AG04449 (cell line): ENCODE measurements around the gene SPPL3.

ENCODE experiments used
- CTCF ChIA-PET: fragments of 350-600 bp; formaldehyde crosslinking; extraction: SDS; loops from one replicate; lab custom pipeline; 2021; ENCODE audit warnings: antibody characterized with exemption; lab: Yijun Ruan, JAX
- POLR2A ChIA-PET: fragments of 400-600, 350-600 bp; formaldehyde crosslinking; extraction: SDS; loops from one replicate; lab custom pipeline; 2020; ENCODE audit warnings: antibody characterized with exemption, inconsistent platforms; lab: Yijun Ruan, JAX
- DNase-seq: peaks from one replicate; pipeline ENCODE4 v3.0.0-alpha.2; 2010; ENCODE audit warnings: low read depth, low spot score
- H3K4me3 ChIP-seq: 2 replicates; pipeline ENCODE4 v1.5.1; 2011; ENCODE audit warnings: low read depth, mild to moderate bottlenecking, control low read depth, low read length
- CTCF ChIP-seq: IDR thresholded peaks from one replicate; pipeline ENCODE4 v1.5.1; 2011; ENCODE audit warnings: mild to moderate bottlenecking, moderate library complexity, low read length, control low read depth, inconsistent platforms; ENCODE audit not compliant: insufficient read depth; ENCODE audit errors: missing control alignments

Gene SPPL3

DNA sequence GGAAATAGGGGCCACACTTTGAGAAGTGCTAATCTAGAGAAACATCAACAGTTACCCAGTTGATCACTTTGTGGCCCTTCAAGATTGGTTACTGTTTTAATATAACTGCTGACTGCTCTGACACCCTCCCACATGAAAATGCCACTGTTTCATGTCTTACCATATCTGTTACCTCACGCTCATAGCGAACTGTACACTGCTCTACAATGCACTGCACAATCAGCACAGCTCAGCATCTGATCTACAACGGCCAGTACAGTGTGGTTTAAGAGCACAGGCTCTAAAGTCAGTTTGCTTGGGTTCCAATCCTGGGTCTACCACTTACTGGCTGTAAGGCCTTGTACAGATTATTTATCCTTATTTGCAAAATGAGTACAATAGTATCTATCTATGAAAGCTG, 39.1 kb downstream of the SPPL3 start:
- no peak for TF ChIP-seq CTCF
- H3K4me3 ChIP-seq, result no peak overlapping the region
- CTCF ChIA-PET, result no interaction called here
- DNase-seq, result no peak
- POLR2A ChIA-PET, result no interaction called here

GRCh38 chr12:120862664-120863063, 41.5 kb downstream of the SPPL3 start:
- no peak for TF ChIP-seq CTCF
- no peak for DNase-seq
- CTCF ChIA-PET, result interaction anchor here (1.4 kb wide), 1 partner anchor 213 kb away, joined by 3 read pairs; no protein-coding TSS in a partner anchor
- H3K4me3 ChIP-seq, result no peak overlapping the region
- POLR2A ChIA-PET, result no interaction called here

DNA sequence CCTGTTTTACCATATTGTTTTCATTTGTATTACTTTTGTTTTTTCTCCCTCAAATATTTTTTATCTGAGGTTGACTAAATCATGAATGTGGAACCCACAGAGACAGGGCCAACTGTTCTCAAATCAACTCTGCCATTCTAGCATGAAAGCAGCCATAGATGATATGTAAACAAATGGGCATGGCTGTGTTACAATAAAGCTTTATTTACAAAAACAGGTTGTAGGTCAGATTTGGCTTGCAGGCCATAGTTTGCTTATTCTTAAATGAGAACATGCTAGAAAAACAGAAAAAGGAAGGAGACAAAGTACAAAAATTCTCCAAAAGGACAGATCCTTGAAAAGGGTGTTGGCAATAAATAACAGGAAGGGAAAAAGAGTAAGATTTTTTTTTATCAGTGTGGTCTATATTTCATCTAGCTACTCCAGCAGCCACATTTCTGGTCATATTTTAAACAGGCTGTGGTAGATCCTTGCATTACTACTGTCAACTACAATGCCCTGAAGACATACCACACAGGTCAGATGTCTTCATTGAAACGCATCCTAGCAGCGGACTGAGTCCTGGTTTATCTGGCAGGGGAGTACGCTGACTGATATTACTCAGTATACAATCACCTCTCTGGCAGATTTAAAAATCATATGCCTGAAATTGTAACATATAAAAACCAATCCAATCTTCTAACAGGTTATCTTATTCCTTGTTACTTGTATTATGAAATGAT, 42.9 kb downstream of the SPPL3 start:
- POLR2A ChIA-PET, result no interaction called here

GRCh38 chr12:120858306-120859088, 45.7 kb downstream of the SPPL3 start:
- DNase-seq, result no peak
- CTCF ChIA-PET, result no interaction called here
- H3K4me3 ChIP-seq, result no peak overlapping the region
- TF ChIP-seq CTCF, result no peak
- POLR2A ChIA-PET, result no interaction called here

More for the DNA sequence above, 42.9 kb downstream of the SPPL3 start:
- TF ChIP-seq CTCF, result no peak
- DNase-seq, result no peak
- CTCF ChIA-PET, result no interaction called here
- no peak overlapping the region for H3K4me3 ChIP-seq

GRCh38 chr12:120856980-120857379, 47.2 kb downstream of the SPPL3 start:
- POLR2A ChIA-PET, result no interaction called here
- no peak overlapping the region for H3K4me3 ChIP-seq
- DNase-seq, result no peak
- CTCF ChIA-PET, result interaction anchor here (0.9 to 1.4 kb wide), 10 partner anchors 9 to 208 kb away, joined by 3 to 6 read pairs (median 4); no protein-coding TSS in a partner anchor
- TF ChIP-seq CTCF, result no peak
